MCF 10A (cell line): ENCODE results near the gene CERS4. TPM values are rescaled to one million over a fixed set of nuclear protein-coding genes. Genes with fewer than 3 reads are reported as not detected.

ENCODE experiments used
- BruUV-seq: library from RNA; stranded (reverse); fragments of 400-500 nt; replicated peaks from 2 replicates; lab custom pipeline; 2021; lab: Mats Ljungman, UMichigan
- CTCF ChIA-PET: fragments of 300-600 bp; sonication (Branson Sonifier 250); formaldehyde crosslinking; extraction: SDS; loops from one replicate; lab custom pipeline; 2021; ENCODE audit warnings: antibody characterized with exemption, inconsistent platforms; lab: Yijun Ruan, JAX
- POLR2A ChIA-PET: fragments of 300-600, 350-650 bp; sonication (Branson Sonifier 250); formaldehyde crosslinking; extraction: SDS; loops from one replicate; lab custom pipeline; 2020; ENCODE audit warnings: antibody characterized with exemption, inconsistent platforms; lab: Yijun Ruan, JAX
- DNase-seq: peaks from one replicate; pipeline ENCODE4 v3.0.0-alpha.2; 2018; ENCODE audit not compliant: unreplicated experiment
- H3K27ac Mint-ChIP-seq: one replicate; pipeline ENCODE4 v1.8.0; 2022; ENCODE audit warnings: mild to moderate bottlenecking, low read depth, mixed read lengths; ENCODE audit not compliant: unreplicated experiment
- H3K27me3 Mint-ChIP-seq: one replicate; pipeline ENCODE4 v1.8.0; 2022; ENCODE audit warnings: mixed read lengths; ENCODE audit not compliant: insufficient read depth, unreplicated experiment
- H3K36me3 Mint-ChIP-seq: one replicate; pipeline ENCODE4 v1.8.0; 2022; ENCODE audit warnings: mild to moderate bottlenecking, moderate library complexity, mixed read lengths; ENCODE audit not compliant: insufficient read depth, unreplicated experiment
- H3K4me1 Mint-ChIP-seq: one replicate; pipeline ENCODE4 v1.8.0; 2022; ENCODE audit warnings: mixed read lengths; ENCODE audit not compliant: insufficient read depth, unreplicated experiment
- H3K4me3 Mint-ChIP-seq: one replicate; pipeline ENCODE4 v1.8.0; 2022; ENCODE audit warnings: mild to moderate bottlenecking, moderate library complexity, mixed read lengths; ENCODE audit not compliant: unreplicated experiment
- H3K9me3 Mint-ChIP-seq: one replicate; pipeline ENCODE4 v1.8.0; 2022; ENCODE audit warnings: mixed read lengths; ENCODE audit not compliant: unreplicated experiment
- intact Hi-C: fragments of 100-400 bp; cut with micrococcal nuclease; formaldehyde crosslinking; loops from 2 replicates; pipeline ENCODE4 v1.14.1; 2022
- total RNA-seq: library from RNA; stranded (reverse); gene quantifications from 2 replicates; pipeline ENCODE4 v1.2.3, GENCODE V29; 2022
- TF ChIP-seq, protein P1 (sequence below): fragments of 200-600 bp; IDR thresholded peaks from one replicate; pipeline ENCODE4 v1.8.0; 2022; ENCODE audit warnings: antibody characterized with exemption, mild to moderate bottlenecking; ENCODE audit not compliant: unreplicated experiment

Gene CERS4
- total RNA-seq, 1 experiment from 2014 or later, result 1.5 TPM

- ChIA-PET CTCF (interaction anchor here (0.6 to 1.2 kb wide), 3 partner anchors 273 to 1480 kb away, joined by 3 to 4 read pairs (median 3); no protein-coding TSS in a partner anchor), POLR2A (interaction anchor here (1.1 to 4.7 kb wide), 2 partner anchors 12 to 134 kb away, joined by 4 to 30 read pairs; partner anchors contain the start of genes NDUFA7 and RPS28)
- Mint-ChIP-seq H3K27me3 (no peaks in the 10 kb centered on the region), H3K9me3 (no peaks in the 10 kb centered on the region), H3K4me1 (peaks cover 15% of the 10 kb centered on the region), H3K27ac (peak overlapping the region; percentile 9), H3K36me3 (peaks cover 45% of the 10 kb centered on the region), H3K4me3 (peak overlapping the region; percentile 86)
- TF ChIP-seq, protein P1, sequence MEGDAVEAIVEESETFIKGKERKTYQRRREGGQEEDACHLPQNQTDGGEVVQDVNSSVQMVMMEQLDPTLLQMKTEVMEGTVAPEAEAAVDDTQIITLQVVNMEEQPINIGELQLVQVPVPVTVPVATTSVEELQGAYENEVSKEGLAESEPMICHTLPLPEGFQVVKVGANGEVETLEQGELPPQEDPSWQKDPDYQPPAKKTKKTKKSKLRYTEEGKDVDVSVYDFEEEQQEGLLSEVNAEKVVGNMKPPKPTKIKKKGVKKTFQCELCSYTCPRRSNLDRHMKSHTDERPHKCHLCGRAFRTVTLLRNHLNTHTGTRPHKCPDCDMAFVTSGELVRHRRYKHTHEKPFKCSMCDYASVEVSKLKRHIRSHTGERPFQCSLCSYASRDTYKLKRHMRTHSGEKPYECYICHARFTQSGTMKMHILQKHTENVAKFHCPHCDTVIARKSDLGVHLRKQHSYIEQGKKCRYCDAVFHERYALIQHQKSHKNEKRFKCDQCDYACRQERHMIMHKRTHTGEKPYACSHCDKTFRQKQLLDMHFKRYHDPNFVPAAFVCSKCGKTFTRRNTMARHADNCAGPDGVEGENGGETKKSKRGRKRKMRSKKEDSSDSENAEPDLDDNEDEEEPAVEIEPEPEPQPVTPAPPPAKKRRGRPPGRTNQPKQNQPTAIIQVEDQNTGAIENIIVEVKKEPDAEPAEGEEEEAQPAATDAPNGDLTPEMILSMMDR, result no peak
- no peak for DNase-seq
- no TSS peak for BruUV-seq
- intact Hi-C loops, result no loop called here
Observed at GRCh38 chr19:8308891-8309291, 99.7 kb downstream of the CERS4 start.

GRCh38 chr19:8310342-8311055 lies 101.3 kb downstream of the CERS4 start:
- TF ChIP-seq, protein P1, result no peak
- BruUV-seq, result no TSS peak
- Mint-ChIP-seq H3K9me3 (no peaks in the 10 kb centered on the region), H3K27me3 (no peaks in the 10 kb centered on the region), H3K27ac (no peak overlapping the region), H3K4me1 (peaks cover 15% of the 10 kb centered on the region), H3K36me3 (peaks cover 57% of the 10 kb centered on the region), H3K4me3 (no peak overlapping the region)
- ChIA-PET POLR2A (interaction anchor here (1.1 to 2.1 kb wide), 2 partner anchors 10 to 16 kb away, joined by 3 to 20 read pairs; partner anchors contain the start of genes NDUFA7 and RPS28), CTCF (interaction anchor here (0.9 to 1.3 kb wide), 4 partner anchors 9 to 271 kb away, joined by 3 to 9 read pairs (median 3); no protein-coding TSS in a partner anchor)
- no peak for DNase-seq
- intact Hi-C loops, result no loop called here

DNA sequence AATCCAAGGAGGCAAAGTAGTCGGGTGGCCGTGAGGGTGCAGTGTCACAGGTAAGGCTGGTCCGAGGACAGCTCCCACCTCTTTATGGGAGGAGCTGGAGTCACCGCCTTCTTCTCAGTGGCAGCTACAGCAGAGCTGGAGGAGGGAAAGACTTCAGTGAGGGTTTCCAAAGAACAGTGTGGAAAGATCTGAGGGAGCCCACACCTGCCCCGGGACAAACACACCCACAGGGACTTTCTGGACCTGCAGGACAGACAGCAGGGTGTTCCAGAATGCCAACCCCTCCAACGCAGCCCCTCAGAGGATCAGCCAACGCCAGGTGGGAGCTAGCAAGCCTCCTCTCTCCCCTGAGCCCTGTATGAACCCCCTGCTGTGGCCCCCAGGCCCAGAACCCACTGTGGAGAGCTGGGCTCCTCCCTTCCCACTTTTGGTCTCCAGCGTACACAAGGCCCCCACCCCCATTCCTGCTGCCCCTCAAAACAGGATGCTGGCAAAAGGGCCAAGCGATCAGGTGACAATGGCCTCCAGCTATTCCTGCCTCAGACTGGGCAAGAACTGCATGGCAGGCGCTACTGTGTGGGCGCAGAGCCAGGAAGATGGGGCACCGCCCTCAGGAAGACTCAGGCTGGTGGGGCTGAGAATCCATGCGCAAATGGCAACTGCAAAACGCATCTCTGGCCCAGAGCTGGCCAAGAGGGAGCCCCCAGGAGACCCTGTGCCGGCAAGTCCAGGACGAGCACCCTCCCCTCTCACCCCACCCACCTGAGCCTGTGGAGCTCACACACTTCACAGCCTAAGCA lies 102.5 kb downstream of the CERS4 start:
- DNase-seq, result no peak
- TF ChIP-seq, protein P1, result no peak
- no TSS peak for BruUV-seq
- CTCF ChIA-PET, result interaction anchor here (0.7 to 0.9 kb wide), 4 partner anchors 42 to 266 kb away, joined by 3 to 6 read pairs (median 3); no protein-coding TSS in a partner anchor
- no peaks in the 10 kb centered on the region for H3K27me3 Mint-ChIP-seq
- no peak overlapping the region for H3K4me3 Mint-ChIP-seq
- H3K27ac Mint-ChIP-seq, result no peak overlapping the region
- no peaks in the 10 kb centered on the region for H3K9me3 Mint-ChIP-seq
- intact Hi-C loops, result no loop called here
- peaks cover 15% of the 10 kb centered on the region for H3K4me1 Mint-ChIP-seq
- POLR2A ChIA-PET, result interaction anchor here (0.6 to 2.1 kb wide), 3 partner anchors 9 to 21 kb away, joined by 3 to 20 read pairs (median 3); partner anchors contain the start of genes NDUFA7 and RPS28
- peaks cover 65% of the 10 kb centered on the region for H3K36me3 Mint-ChIP-seq

Other genes starting within 250 kb of the CERS4 start
- 53.7 and 58.1 TPM in 2 replicates for gene ELAVL1, start 203.7 kb upstream of the CERS4 start, total RNA-seq
- not detected in 2 replicates for gene CCL25, start 156.6 kb upstream of the CERS4 start, total RNA-seq
- gene FBN3, start 59.8 kb upstream of the CERS4 start, total RNA-seq, result not detected in 2 replicates
- gene CD320, start 99.0 kb downstream of the CERS4 start, total RNA-seq, result 39.2 and 68.8 TPM in 2 replicates
- 83.2 and 91.8 TPM in 2 replicates for gene NDUFA7, start 112.0 kb downstream of the CERS4 start, total RNA-seq
- 2,247 and 2,362 TPM in 2 replicates for gene RPS28, start 112.1 kb downstream of the CERS4 start, total RNA-seq
- gene KANK3, start 133.9 kb downstream of the CERS4 start, total RNA-seq, result 0.79 and 1.2 TPM in 2 replicates
- 12.6 and 32.8 TPM in 2 replicates for gene ANGPTL4, start 154.8 kb downstream of the CERS4 start, total RNA-seq
- 67.2 and 73.3 TPM in 2 replicates for gene RAB11B, start 181.0 kb downstream of the CERS4 start, total RNA-seq
- gene MARCHF2, start 203.9 kb downstream of the CERS4 start, total RNA-seq, result 8.3 and 11.5 TPM in 2 replicates
- gene HNRNPM, start 235.6 kb downstream of the CERS4 start, total RNA-seq, result 149 and 161 TPM in 2 replicates